NCI-H146 treated with DMSO at 0.1 percent for 48 hours (cell line): ENCODE data around the gene IRF9.
A peak's percentile ranks its signal among the peaks of the same experiment; 100 is the strongest.

Source experiments
- DNase-seq: peaks from one replicate; lab custom pipeline; 2025; ENCODE audit not compliant: unreplicated experiment; lab: John Stamatoyannopoulos, UW

Gene IRF9

GRCh38 chr14:24160850-24161804 is at the start of gene IRF9:
IRF9 (plus strand) TSS chr14:24161265; CDS start chr14:24162145, 880 bp downstream.
- peak; percentile 92 for DNase-seq

GRCh38 chr14:24113379-24113800 is 47.7 kb upstream of the IRF9 start:
- no peak for DNase-seq

- peak; percentile 70 for DNase-seq
These were observed 47.1 kb upstream of the IRF9 start for GRCh38 chr14:24113801-24114531.

GRCh38 chr14:24114532-24115421 is 46.3 kb upstream of the IRF9 start, which contains the start of the genes DCAF11 and NRL:
DCAF11 (plus strand) TSS chr14:24114777; CDS start chr14:24115595, 818 bp downstream.
NRL (minus strand) TSS chr14:24114949; CDS start chr14:24082848, 32,101 bp downstream.
- DNase-seq = peak; percentile 98

GRCh38 chr14:24115422-24116127 is 45.5 kb upstream of the IRF9 start:
- DNase-seq = no peak

GRCh38 chr14:24116128-24116814 is 44.8 kb upstream of the IRF9 start:
- DNase-seq = no peak

- no peak for DNase-seq
These were observed 43.9 kb upstream of the IRF9 start for GRCh38 chr14:24117179-24117578.

- DNase-seq = no peak
These were observed 41.4 kb upstream of the IRF9 start for GRCh38 chr14:24119691-24120090.

GRCh38 chr14:24121210-24121609 is 39.9 kb upstream of the IRF9 start:
- no peak for DNase-seq

GRCh38 chr14:24122416-24122815 is 38.6 kb upstream of the IRF9 start:
- DNase-seq = no peak

- DNase-seq = no peak
These were observed 38.2 kb upstream of the IRF9 start for GRCh38 chr14:24122898-24123297.

- DNase-seq = no peak
These were observed 37.3 kb upstream of the IRF9 start for GRCh38 chr14:24123424-24124417.

GRCh38 chr14:24126939-24127338 is 34.1 kb upstream of the IRF9 start:
- no peak for DNase-seq

GRCh38 chr14:24127673-24128072 is 33.4 kb upstream of the IRF9 start:
- DNase-seq = no peak

- no peak for DNase-seq
These were observed 31.6 kb upstream of the IRF9 start for GRCh38 chr14:24129410-24129998.

GRCh38 chr14:24130380-24130716 is 30.7 kb upstream of the IRF9 start, which contains the start of gene FITM1:
FITM1 (plus strand) TSS chr14:24130659; CDS start chr14:24131564, 905 bp downstream.
- no peak for DNase-seq

GRCh38 chr14:24130717-24131548 is 30.1 kb upstream of the IRF9 start:
- DNase-seq = no peak
